Muscle layer of duodenum (tissue), 2 donors: Measurements from ENCODE around the gene EIF2S2.
"Not testable (repeated sequence)": the region's sequence is repeated elsewhere in the genome, so short reads cannot be mapped to it uniquely, and the experiment has no call there.

Experiments
- H3K27ac ChIP-seq: one replicate; pipeline ENCODE4 v1.7.0; 2013; ENCODE audit warnings: mild to moderate bottlenecking, low read length
- H3K27me3 ChIP-seq: one replicate; pipeline ENCODE4 v1.7.0; 2013; ENCODE audit warnings: low read depth, mild to moderate bottlenecking, control low read depth, low read length
- H3K36me3 ChIP-seq, 2 donors: one replicate each; pipeline ENCODE4 v1.7.0; 2013; ENCODE audit warnings: low read length in 2 of 2, control low read depth in 1 of 2, mild to moderate bottlenecking in 1 of 2; ENCODE audit not compliant: insufficient read depth in 2 of 2, control insufficient read depth in 1 of 2
- H3K4me1 ChIP-seq, 2 donors: one replicate each; pipeline ENCODE4 v1.7.0; 2013; ENCODE audit warnings: low read length in 2 of 2, mild to moderate bottlenecking in 2 of 2, control low read depth in 1 of 2, moderate library complexity in 1 of 2; ENCODE audit not compliant: insufficient read depth in 2 of 2, control insufficient read depth in 1 of 2
- H3K4me3 ChIP-seq, 2 donors: one replicate each; pipeline ENCODE4 v1.7.0; 2013; ENCODE audit warnings: low read length in 2 of 2, low read depth in 1 of 2, mild to moderate bottlenecking in 1 of 2
- H3K9me3 ChIP-seq, 2 donors: one replicate each; pipeline ENCODE4 v1.7.0; 2013; ENCODE audit warnings: low read length in 2 of 2, control low read depth in 1 of 2, mild to moderate bottlenecking in 1 of 2; ENCODE audit not compliant: control insufficient read depth in 1 of 2
- donor health status: healthy.

EIF2S2 gene

GRCh38 chr20:34111702-34112599 lies at the start of gene EIF2S2:
Gene EIF2S2, minus strand, starts transcription at chr20:34112243. Its CDS starts 133 bp downstream, at chr20:34112110.
- Histone ChIP-seq H3K27ac (peak within 1 kb of the TSS; percentile 98), H3K4me3 (peak within 1 kb of the TSS; percentile 79 to 91), H3K4me1 (peaks cover 9 to 31% of the 10 kb centered on the region in 2 donors), H3K36me3 (peaks cover 8 to 14% of the 10 kb centered on the region in 2 donors), H3K9me3 (no peaks in the 10 kb centered on the region), H3K27me3 (no peaks in the 10 kb centered on the region)

- H3K27ac ChIP-seq, H3K4me1 ChIP-seq, H3K9me3 ChIP-seq, H3K27me3 ChIP-seq, H3K36me3 ChIP-seq, H3K4me3 ChIP-seq: not testable (repeated sequence)
Observed at GRCh38 chr20:34157697-34158096, 45.7 kb upstream of the EIF2S2 start.

- H3K4me3 ChIP-seq, result no peak overlapping the region
- H3K36me3 ChIP-seq, result no peaks in the 10 kb centered on the region
- no peaks in the 10 kb centered on the region for H3K4me1 ChIP-seq
- peaks cover 0 to 5% of the 10 kb centered on the region in 2 donors for H3K9me3 ChIP-seq
- H3K27me3 ChIP-seq, result no peaks in the 10 kb centered on the region
- H3K27ac ChIP-seq, result no peak overlapping the region
Observed at GRCh38 chr20:34155836-34156235, 43.8 kb upstream of the EIF2S2 start.

GRCh38 chr20:34153169-34153568 lies 41.1 kb upstream of the EIF2S2 start:
- H3K36me3 ChIP-seq, H3K27me3 ChIP-seq, H3K9me3 ChIP-seq, H3K4me3 ChIP-seq, H3K4me1 ChIP-seq, H3K27ac ChIP-seq: not testable (repeated sequence)

- H3K9me3 ChIP-seq, H3K36me3 ChIP-seq, H3K4me1 ChIP-seq, H3K27me3 ChIP-seq, H3K4me3 ChIP-seq, H3K27ac ChIP-seq: not testable (repeated sequence)
Observed at GRCh38 chr20:34152073-34152472, 40.0 kb upstream of the EIF2S2 start.

- peaks cover 0 to 5% of the 10 kb centered on the region in 2 donors for H3K9me3 ChIP-seq
- H3K27me3 ChIP-seq, result no peaks in the 10 kb centered on the region
- H3K36me3 ChIP-seq, result no peaks in the 10 kb centered on the region
- no peak overlapping the region for H3K27ac ChIP-seq
- H3K4me3 ChIP-seq, result no peak overlapping the region
- H3K4me1 ChIP-seq, result no peaks in the 10 kb centered on the region
Observed at GRCh38 chr20:34150306-34151000, 38.4 kb upstream of the EIF2S2 start.

- Histone ChIP-seq H3K27me3 (no peaks in the 10 kb centered on the region), H3K36me3 (no peaks in the 10 kb centered on the region), H3K4me1 (no peaks in the 10 kb centered on the region), H3K4me3 (no peak overlapping the region), H3K9me3 (no peaks in the 10 kb centered on the region), H3K27ac (no peak overlapping the region)
Observed at GRCh38 chr20:34145280-34145819, 33.3 kb upstream of the EIF2S2 start.

GRCh38 chr20:34143951-34144350 lies 31.9 kb upstream of the EIF2S2 start:
- no peaks in the 10 kb centered on the region for H3K27me3 ChIP-seq
- no peak overlapping the region for H3K27ac ChIP-seq
- H3K4me3 ChIP-seq, result no peak overlapping the region
- H3K9me3 ChIP-seq, result no peaks in the 10 kb centered on the region
- H3K36me3 ChIP-seq, result no peaks in the 10 kb centered on the region
- H3K4me1 ChIP-seq, result no peaks in the 10 kb centered on the region

- Histone ChIP-seq H3K36me3 (no peaks in the 10 kb centered on the region), H3K27me3 (no peaks in the 10 kb centered on the region), H3K4me3 (no peak overlapping the region), H3K27ac (no peak overlapping the region), H3K9me3 (no peaks in the 10 kb centered on the region), H3K4me1 (no peaks in the 10 kb centered on the region)
Observed at GRCh38 chr20:34142121-34142520, 30.1 kb upstream of the EIF2S2 start.

- Histone ChIP-seq H3K27ac (no peak overlapping the region), H3K36me3 (no peaks in the 10 kb centered on the region), H3K4me3 (no peak overlapping the region), H3K4me1 (no peaks in the 10 kb centered on the region), H3K9me3 (no peaks in the 10 kb centered on the region), H3K27me3 (no peaks in the 10 kb centered on the region)
Observed at GRCh38 chr20:34141293-34141692, 29.2 kb upstream of the EIF2S2 start.

GRCh38 chr20:34135525-34136275 lies 23.7 kb upstream of the EIF2S2 start:
- H3K27me3 ChIP-seq, H3K36me3 ChIP-seq, H3K27ac ChIP-seq, H3K9me3 ChIP-seq, H3K4me3 ChIP-seq, H3K4me1 ChIP-seq: not testable (repeated sequence)
